ENCODE results near the gene C16orf89. TPM values are rescaled to one million over a fixed set of nuclear protein-coding genes. Genes with fewer than 3 reads are reported as not detected.

C16orf89 gene
- total RNA-seq, 4 donors from 2014 or later: 1.5 to 2.1 (median 1.9) TPM

DNA sequence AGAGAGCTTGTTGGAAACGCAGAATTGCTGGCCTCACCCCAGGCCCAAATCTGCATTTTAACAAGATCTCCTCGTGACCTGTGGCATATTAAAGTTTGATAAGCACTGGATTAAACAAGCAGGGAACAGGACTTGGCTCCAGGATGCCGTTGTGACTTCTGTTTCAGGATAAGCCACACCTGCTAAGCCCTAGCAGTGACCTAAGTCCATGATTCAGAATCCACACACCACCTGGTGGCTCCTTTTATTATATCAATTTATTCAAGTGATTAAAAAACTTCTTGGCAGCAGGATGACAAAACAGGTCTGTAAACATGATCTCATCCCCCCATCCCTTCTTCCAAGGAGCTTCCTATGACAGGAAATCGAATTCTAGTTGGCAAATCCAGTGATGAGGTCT, 41.1 kb downstream of the C16orf89 start:
- TF ChIP-seq EP300 (IDR thresholded peaks at IDR 0.05) (no peak), POLR2A (IDR thresholded peaks at IDR 0.05; ENCODE audit: low read depth) (no peak), POLR2AphosphoS5 (IDR thresholded peaks at IDR 0.05) (no peak), CTCF (IDR thresholded peaks at IDR 0.05) (no peak)
- DNase-seq (ENCODE audit: extremely low spot score): no peak
- intact Hi-C loops (cut with DNase I): no loop called here
- Histone ChIP-seq H3K36me3 (peaks cover 13 to 39% (median 28%) of the 10 kb centered on the region in 4 donors), H3K4me1 (no peaks in the 10 kb centered on the region), H3K27me3 (peaks cover 0 to 11% (median 0%) of the 10 kb centered on the region in 4 donors), H3K9me3 (no peaks in the 10 kb centered on the region), H3K4me3 (no peak overlapping the region), H3K27ac (replicated peaks in 1 of 4) (no peak overlapping the region)
- 60% methylated on average over 4 of the region's 4 CpGs for WGBS

GRCh38 chr16:5022521-5022920, 43.2 kb downstream of the C16orf89 start:
- intact Hi-C loops (cut with DNase I): no loop called here
- Histone ChIP-seq H3K27me3 (peaks cover 0 to 11% (median 0%) of the 10 kb centered on the region in 4 donors), H3K9me3 (no peaks in the 10 kb centered on the region), H3K4me3 (no peak overlapping the region), H3K27ac (replicated peaks in 1 of 4) (no peak overlapping the region), H3K4me1 (no peaks in the 10 kb centered on the region), H3K36me3 (peaks cover 4 to 18% (median 12%) of the 10 kb centered on the region in 4 donors)
- DNase-seq (ENCODE audit: extremely low spot score): no peak
- TF ChIP-seq POLR2AphosphoS5 (IDR thresholded peaks at IDR 0.05) (no peak), POLR2A (IDR thresholded peaks at IDR 0.05; ENCODE audit: low read depth) (no peak)
- 64% methylated on average over 4 of the region's 6 CpGs for WGBS

DNA sequence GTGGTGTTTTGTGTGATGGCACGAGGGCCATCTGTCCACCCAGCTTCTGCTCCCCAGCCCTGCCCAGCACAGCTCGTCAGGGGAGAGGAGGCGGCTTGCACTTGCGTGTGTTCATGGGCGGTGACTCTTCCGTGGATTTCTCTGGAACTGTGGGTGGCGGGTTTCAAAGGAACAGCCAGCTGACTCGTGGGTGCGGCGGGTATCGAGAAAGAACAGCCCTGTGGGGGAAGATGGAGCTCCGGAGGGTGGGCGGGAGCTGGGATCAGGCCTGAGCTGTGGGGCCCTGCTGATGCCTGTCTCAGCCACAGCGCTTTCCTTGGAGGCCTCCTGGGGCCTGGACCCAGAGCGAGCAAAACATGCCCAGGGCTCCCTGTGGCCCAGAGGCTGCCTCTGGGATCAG, 45.2 kb downstream of the C16orf89 start:
- peaks cover 0 to 6% (median 3%) of the 10 kb centered on the region in 4 donors for H3K36me3 ChIP-seq
- 75% methylated on average over 13 of the region's 15 CpGs for WGBS
- no peaks in the 10 kb centered on the region for H3K4me1 ChIP-seq
- peaks cover 0 to 11% (median 0%) of the 10 kb centered on the region in 4 donors for H3K27me3 ChIP-seq
- DNase-seq (ENCODE audit: extremely low spot score): no peak
- no peaks in the 10 kb centered on the region for H3K9me3 ChIP-seq
- H3K27ac ChIP-seq (replicated peaks in 1 of 4): no peak overlapping the region
- H3K4me3 ChIP-seq: no peak overlapping the region
- intact Hi-C loops (cut with DNase I): no loop called here
- no peak for TF ChIP-seq POLR2A (IDR thresholded peaks at IDR 0.05; ENCODE audit: low read depth)
- no peak for TF ChIP-seq CTCF (IDR thresholded peaks at IDR 0.05)
- TF ChIP-seq POLR2AphosphoS5 (IDR thresholded peaks at IDR 0.05): no peak
- no peak for TF ChIP-seq EP300 (IDR thresholded peaks at IDR 0.05)

DNA sequence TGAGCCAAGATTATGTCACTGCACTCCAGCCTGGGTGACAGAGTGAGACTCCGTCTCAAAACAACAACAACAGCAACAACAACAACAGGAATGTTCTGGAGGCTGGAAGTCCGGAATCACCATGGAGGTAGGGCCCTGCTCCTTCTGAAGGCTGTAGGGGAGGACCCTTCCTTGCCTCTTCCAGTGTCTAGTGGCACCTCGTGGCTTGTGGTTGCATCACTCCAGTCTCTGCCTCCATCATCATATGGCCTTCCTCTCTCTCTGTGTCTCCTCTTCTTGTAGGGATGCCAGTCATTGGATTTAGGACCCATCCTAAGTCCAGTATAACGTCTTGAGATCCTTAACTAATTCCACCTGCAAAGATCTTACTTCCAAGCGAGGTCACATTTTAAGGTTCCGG, 46.0 kb downstream of the C16orf89 start:
- TF ChIP-seq POLR2A (IDR thresholded peaks at IDR 0.05; ENCODE audit: low read depth) (no peak), CTCF (IDR thresholded peaks at IDR 0.05) (no peak), EP300 (IDR thresholded peaks at IDR 0.05) (no peak), POLR2AphosphoS5 (IDR thresholded peaks at IDR 0.05) (no peak)
- H3K4me3 ChIP-seq: no peak overlapping the region
- peaks cover 0 to 11% (median 0%) of the 10 kb centered on the region in 4 donors for H3K27me3 ChIP-seq
- intact Hi-C loops (cut with DNase I): no loop called here
- H3K4me1 ChIP-seq: no peaks in the 10 kb centered on the region
- no peaks in the 10 kb centered on the region for H3K9me3 ChIP-seq
- no peak for DNase-seq (ENCODE audit: extremely low spot score)
- no peak overlapping the region for H3K27ac ChIP-seq (replicated peaks in 1 of 4)
- H3K36me3 ChIP-seq: peaks cover 0 to under 1% (median 0%) of the 10 kb centered on the region in 4 donors
- 87% methylated on average over 6 of the region's 6 CpGs for WGBS

DNA sequence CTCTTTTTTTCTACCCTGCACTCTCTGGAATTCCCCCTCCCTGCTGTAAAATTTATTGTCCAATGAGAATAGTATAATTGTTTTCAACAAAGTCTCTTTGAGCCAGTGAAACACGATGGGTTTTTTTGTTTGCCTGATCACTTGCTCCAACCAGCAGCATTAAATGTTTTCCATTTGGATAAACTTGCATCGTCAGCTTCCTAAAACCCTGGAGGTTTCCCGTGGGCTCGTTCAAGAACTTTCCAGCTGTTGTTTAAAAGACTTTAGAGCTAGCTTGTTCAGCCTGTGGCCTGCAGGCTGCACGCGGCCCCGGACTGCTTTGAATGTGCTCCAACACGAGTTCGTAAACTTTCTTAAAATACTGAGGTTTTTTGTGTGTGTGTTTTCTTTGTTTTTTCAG, 47.0 kb downstream of the C16orf89 start:
- H3K27ac ChIP-seq (replicated peaks in 1 of 4): no peak overlapping the region
- no peaks in the 10 kb centered on the region for H3K9me3 ChIP-seq
- H3K27me3 ChIP-seq: peaks cover 0 to 11% (median 0%) of the 10 kb centered on the region in 4 donors
- intact Hi-C loops (cut with DNase I): no loop called here
- no peaks in the 10 kb centered on the region for H3K36me3 ChIP-seq
- WGBS: 55% methylated on average over 9 of the region's 9 CpGs
- no peaks in the 10 kb centered on the region for H3K4me1 ChIP-seq
- H3K4me3 ChIP-seq: no peak overlapping the region
- DNase-seq (ENCODE audit: extremely low spot score): no peak
- TF ChIP-seq CTCF (IDR thresholded peaks at IDR 0.05) (no peak), POLR2A (IDR thresholded peaks at IDR 0.05; ENCODE audit: low read depth) (no peak), EP300 (IDR thresholded peaks at IDR 0.05) (no peak), POLR2AphosphoS5 (IDR thresholded peaks at IDR 0.05) (no peak)

Data from esophagus muscularis mucosa (tissue), 4 donors.